IMR-90 (cell line): Measurements from ENCODE around the gene PIK3IP1. TPM values are rescaled to one million over a fixed set of nuclear protein-coding genes. Genes with fewer than 3 reads are reported as not detected.

Experiments
- ATAC-seq: fragments of 200-7000 bp; cut with Tn5 transposase; 2 replicates; pipeline ENCODE4 v1.9.1; 2020; ENCODE audit warnings: low read depth, mild to moderate bottlenecking, moderate library complexity
- BruUV-seq: library from RNA; stranded (reverse); fragments of 400-500 nt; replicated peaks from 2 replicates; lab custom pipeline; 2021; lab: Mats Ljungman, UMichigan
- CTCF ChIA-PET: fragments of 300-600 bp; formaldehyde crosslinking; extraction: SDS; loops from one replicate; lab custom pipeline; 2021; ENCODE audit warnings: antibody characterized with exemption; lab: Yijun Ruan, JAX
- POLR2A ChIA-PET: fragments of 300-600 bp; sonication (Branson Sonifier 250); formaldehyde crosslinking; loops from one replicate; lab custom pipeline; 2022; ENCODE audit warnings: antibody characterized with exemption; ENCODE audit not compliant: unreplicated experiment; lab: Charles Lee
- DNase-seq: peaks from one replicate; pipeline ENCODE4 v3.0.0; 2013
- H2AFZ ChIP-seq: replicated peaks from 2 replicates; pipeline ENCODE3; 2013; ENCODE audit warnings: low read length, mild to moderate bottlenecking; ENCODE audit not compliant: poor library complexity
- H2AK5ac ChIP-seq: 2 replicates; pipeline ENCODE4 v1.6.1; 2013; ENCODE audit warnings: low read depth, low read length, inconsistent platforms
- H2AK9ac ChIP-seq: replicated peaks from 2 replicates; pipeline ENCODE3; 2013; ENCODE audit warnings: mild to moderate bottlenecking, low read depth, low read length, moderate library complexity; ENCODE audit not compliant: poor library complexity
- H2BK120ac ChIP-seq: 2 replicates; pipeline ENCODE4 v1.6.1; 2013; ENCODE audit warnings: low read depth, low read length, inconsistent platforms
- H2BK15ac ChIP-seq: 3 replicates; pipeline ENCODE4 v1.6.1; 2013; ENCODE audit warnings: low read depth, low read length, inconsistent platforms
- H2BK20ac ChIP-seq: 2 replicates; pipeline ENCODE4 v1.6.1; 2013; ENCODE audit warnings: low read depth, mild to moderate bottlenecking, inconsistent platforms, low read length, moderate library complexity
- H2BK5ac ChIP-seq: 2 replicates; pipeline ENCODE4 v1.6.1; 2013; ENCODE audit warnings: mild to moderate bottlenecking, low read depth, low read length, inconsistent platforms; ENCODE audit not compliant: poor library complexity, severe bottlenecking
- H3K14ac ChIP-seq: replicated peaks from 2 replicates; pipeline ENCODE4 v1.6.1; 2013; ENCODE audit warnings: low read depth, low read length, inconsistent platforms
- H3K18ac ChIP-seq: 2 replicates; pipeline ENCODE4 v1.6.1; 2013; ENCODE audit warnings: low read depth, low read length, control low read depth
- H3K23ac ChIP-seq: 2 replicates; pipeline ENCODE4 v1.6.1; 2013; ENCODE audit warnings: low read depth, low read length, inconsistent platforms
- H3K27ac ChIP-seq: 2 replicates; pipeline ENCODE4 v1.5.1; 2013; ENCODE audit warnings: mild to moderate bottlenecking, control low read depth, low read length; ENCODE audit not compliant: insufficient read depth
- H3K27me3 ChIP-seq: 2 replicates; pipeline ENCODE4 v1.6.1; 2013; ENCODE audit warnings: low read length; ENCODE audit not compliant: control insufficient read depth, insufficient read depth
- H3K36me3 ChIP-seq: 2 replicates; pipeline ENCODE4 v1.6.1; 2013; ENCODE audit warnings: low read length, mixed read lengths; ENCODE audit not compliant: control insufficient read depth, insufficient read depth
- H3K4ac ChIP-seq: 2 replicates; pipeline ENCODE4 v1.6.1; 2013; ENCODE audit warnings: low read depth, low read length, inconsistent platforms
- H3K4me1 ChIP-seq: 2 replicates; pipeline ENCODE4 v1.6.1; 2013; ENCODE audit warnings: low read length, mixed read lengths; ENCODE audit not compliant: control insufficient read depth, insufficient read depth
- H3K4me2 ChIP-seq: 2 replicates; pipeline ENCODE4 v1.6.1; 2013; ENCODE audit warnings: low read depth, mild to moderate bottlenecking, control low read depth, low read length, moderate library complexity
- H3K4me3 ChIP-seq: 2 replicates; pipeline ENCODE4 v1.5.1; 2013; ENCODE audit warnings: low read depth, mild to moderate bottlenecking, control low read depth, low read length, moderate library complexity; ENCODE audit not compliant: insufficient read depth
- H3K56ac ChIP-seq: 2 replicates; pipeline ENCODE4 v1.6.1; 2013; ENCODE audit warnings: low read length, inconsistent platforms; ENCODE audit not compliant: insufficient read depth; ENCODE audit errors: extremely low read depth
- H3K79me1 ChIP-seq, 2 experiments: 2 replicates each; pipeline ENCODE4 v1.6.1; 2013; ENCODE audit warnings: low read length in 2 of 2, inconsistent platforms in 1 of 2, low read depth in 1 of 2
- H3K9ac ChIP-seq: 2 replicates; pipeline ENCODE4 v1.6.1; 2013; ENCODE audit warnings: low read depth, low read length, control low read depth
- H3K9me1 ChIP-seq: 2 replicates; pipeline ENCODE4 v1.6.1; 2013; ENCODE audit warnings: low read length, inconsistent platforms; ENCODE audit not compliant: insufficient read depth
- H3K9me3 ChIP-seq: 2 replicates; pipeline ENCODE4 v1.6.1; 2013; ENCODE audit warnings: low read length; ENCODE audit not compliant: control insufficient read depth, insufficient read depth
- H4K20me1 ChIP-seq: 2 replicates; pipeline ENCODE4 v1.6.1; 2013; ENCODE audit warnings: low read length, inconsistent platforms; ENCODE audit not compliant: insufficient read depth
- H4K5ac ChIP-seq: 2 replicates; pipeline ENCODE4 v1.6.1; 2013; ENCODE audit warnings: mild to moderate bottlenecking, low read depth, low read length, control low read depth
- H4K8ac ChIP-seq, 2 experiments: 2 replicates each; pipeline ENCODE4 v1.6.1; 2013; ENCODE audit warnings: low read depth in 2 of 2, low read length in 2 of 2, control low read depth in 1 of 2, inconsistent platforms in 1 of 2
- H4K91ac ChIP-seq: 2 replicates; pipeline ENCODE4 v1.6.1; 2013; ENCODE audit warnings: low read depth, low read length, inconsistent platforms; ENCODE audit not compliant: insufficient read depth
- BHLHE40 ChIP-seq: fragments of 150-350 bp; IDR thresholded peaks from 2 replicates; pipeline ENCODE4 v1.6.1; 2016; ENCODE audit warnings: mild to moderate bottlenecking, low read depth, low read length
- CHD1 ChIP-seq: IDR thresholded peaks from 2 replicates; pipeline ENCODE4 v1.6.1; 2012; ENCODE audit warnings: low read depth, low read length, improper control_type of control experiment
- FOS ChIP-seq: fragments of 150-350 bp; IDR thresholded peaks from 2 replicates; pipeline ENCODE4 v1.6.1; 2016; ENCODE audit warnings: low read depth, low read length
- MAFK ChIP-seq: IDR thresholded peaks from 2 replicates; pipeline ENCODE4 v1.6.1; 2012; ENCODE audit warnings: low read depth, low read length, improper control_type of control experiment
- MAZ ChIP-seq: IDR thresholded peaks from 2 replicates; pipeline ENCODE4 v1.6.1; 2012; ENCODE audit warnings: low read depth, mild to moderate bottlenecking, low read length, improper control_type of control experiment, moderate library complexity, borderline replicate concordance
- MXI1 ChIP-seq: IDR thresholded peaks from 2 replicates; pipeline ENCODE4 v1.6.1; 2012; ENCODE audit warnings: low read depth, mild to moderate bottlenecking, low read length, moderate library complexity, borderline replicate concordance
- POLR2A ChIP-seq: IDR thresholded peaks from 2 replicates; pipeline ENCODE4 v1.6.1; 2012; ENCODE audit warnings: mild to moderate bottlenecking, low read depth, low read length
- RAD21 ChIP-seq: IDR thresholded peaks from 2 replicates; pipeline ENCODE4 v1.6.1; 2012; ENCODE audit warnings: low read length, improper control_type of control experiment
- SMC3 ChIP-seq: fragments of 150-350 bp; IDR thresholded peaks from 2 replicates; pipeline ENCODE4 v1.6.1; 2016; ENCODE audit warnings: low read depth, mild to moderate bottlenecking, antibody characterized with exemption, low read length, moderate library complexity
- WGBS, 2 experiments: methylation state at CpG; one replicate each; pipeline versions ENCODE4 v1.1.5 to v1.1.7; 2013; ENCODE audit warnings: missing lambda C conversion rate in 2 of 2; ENCODE audit not compliant: insufficient read length in 1 of 2; ENCODE audit errors: extremely low coverage in 2 of 2; 5-methylcytosine and 5-hydroxymethylcytosine counted together
- dilution Hi-C: fragments of 300-500 bp; cut with HindIII; formaldehyde crosslinking; loops from one replicate; pipeline ENCODE4 v1.14.3; 2018; ENCODE audit warnings: low sequenced_read_pairs; ENCODE audit not compliant: unreplicated experiment
- in situ Hi-C: fragments of 300-500 bp; cut with MboI; formaldehyde crosslinking; loops from 3 replicates; pipeline ENCODE4 v1.14.3; 2019; ENCODE audit warnings: low sequenced_read_pairs, inconsistent platforms, mixed read lengths
- intact Hi-C: fragments of 100-400 bp; cut with micrococcal nuclease; formaldehyde crosslinking; loops from 2 replicates; pipeline ENCODE4 v1.10.0; 2022
- polyA plus RNA-seq, 3 experiments: library from polyadenylated mRNA; depleted of rRNA; stranded (reverse); fragments of >200 nt; gene quantifications; 2 replicates each; pipeline ENCODE4 v1.2.3, GENCODE V29; 2012; ENCODE audit warnings: low replicate concordance in 1 of 3
- total RNA-seq: library from RNA; depleted of rRNA; stranded (reverse); fragments of >200 nt; gene quantifications from 2 replicates; pipeline ENCODE4 v1.2.3, GENCODE V29; 2012

PIK3IP1 gene
- total and polyA plus RNA-seq, 2 of the 4 experiments (the other 2 are of a cell fraction), result 12.9 to 17.6 TPM

GRCh38 chr22:31300896-31301295, 8.6 kb upstream of the PIK3IP1 start:
- no peak overlapping the region for H2BK20ac ChIP-seq
- H3K4me1 ChIP-seq, result peaks cover 2% of the 10 kb centered on the region; the same call in 1 of the 2 replicates
- no peak overlapping the region for H2BK15ac ChIP-seq
- 80% methylated on average over 2 of the region's 3 CpGs; no CpG with 5 or more reads in 1 of the 2 experiments for WGBS, 2 experiments
- no peaks in the 10 kb centered on the region for H3K27me3 ChIP-seq
- H3K9me1 ChIP-seq, result no peaks in the 10 kb centered on the region
- H3K23ac ChIP-seq, result no peak overlapping the region
- no peaks in the 10 kb centered on the region for H3K9me3 ChIP-seq
- ChIA-PET CTCF (interaction anchor here (4.3 kb wide), 1 partner anchor 12 kb away, joined by 16 read pairs; no protein-coding TSS in a partner anchor), POLR2A (no interaction called here)
- no peak overlapping the region for H4K5ac ChIP-seq
- dilution Hi-C loops, result no loop called here
- H3K9ac ChIP-seq, result no peak overlapping the region
- no peak overlapping the region for H3K27ac ChIP-seq
- intact Hi-C loops, result no loop called here
- ATAC-seq (no peak), DNase-seq (no peak)
- H2AFZ ChIP-seq, result no peak overlapping the region
- no peak overlapping the region for H3K56ac ChIP-seq
- no peak overlapping the region for H2AK9ac ChIP-seq
- no peaks in the 10 kb centered on the region for H4K20me1 ChIP-seq
- H3K4ac ChIP-seq, result no peak overlapping the region
- no peak overlapping the region for H4K8ac ChIP-seq
- no peak overlapping the region for H3K14ac ChIP-seq
- no peak overlapping the region for H3K4me3 ChIP-seq
- TF ChIP-seq SMC3 (no peak), MAZ (no peak), FOS (no peak), POLR2A (no peak), MAFK (no peak), BHLHE40 (no peak), CHD1 (no peak), RAD21 (no peak), MXI1 (no peak)
- H3K36me3 ChIP-seq, result no peaks in the 10 kb centered on the region
- no peak overlapping the region for H2BK5ac ChIP-seq
- H3K18ac ChIP-seq, result no peak overlapping the region
- no peak overlapping the region for H4K91ac ChIP-seq
- no peak overlapping the region for H2BK120ac ChIP-seq
- H3K79me1 ChIP-seq, result no peaks in the 10 kb centered on the region
- H2AK5ac ChIP-seq, result no peak overlapping the region
- H3K4me2 ChIP-seq, result no peak overlapping the region
- in situ Hi-C loops, result no loop called here
- no TSS peak for BruUV-seq
